Thymus (tissue), 11 donors: Measurements from ENCODE around the gene KAT2A. TPM values are rescaled to one million over a fixed set of nuclear protein-coding genes. Genes with fewer than 3 reads are reported as not detected.

Source experiments
- DNase-seq, 9 donors: peaks; one replicate each; pipeline ENCODE4 v3.0.0-alpha.2; 2013; ENCODE audit warnings: low spot score in 9 of 9, low read depth in 6 of 9, missing footprints in 1 of 9
- H3K27ac ChIP-seq, 2 donors: one replicate each; pipeline ENCODE4 v1.5.1; 2013; ENCODE audit warnings: control low read depth in 1 of 2, low read depth in 1 of 2, low read length in 1 of 2, mild to moderate bottlenecking in 1 of 2, moderate library complexity in 1 of 2
- H3K27me3 ChIP-seq, 2 donors: one replicate each; pipeline ENCODE4 v1.5.1; 2013; ENCODE audit warnings: low read length in 1 of 2; ENCODE audit not compliant: control insufficient read depth in 2 of 2, insufficient read depth in 1 of 2
- H3K36me3 ChIP-seq, 2 donors: one replicate each; pipeline ENCODE4 v1.5.1; 2013; ENCODE audit warnings: low read length in 1 of 2, mild to moderate bottlenecking in 1 of 2, moderate library complexity in 1 of 2; ENCODE audit not compliant: control insufficient read depth in 2 of 2, insufficient read depth in 2 of 2
- H3K4me1 ChIP-seq, 2 donors: one replicate each; pipeline ENCODE4 v1.5.1; 2013; ENCODE audit warnings: low read length in 2 of 2; ENCODE audit not compliant: control insufficient read depth in 2 of 2, insufficient read depth in 2 of 2
- H3K4me3 ChIP-seq, 2 donors: one replicate each; pipeline ENCODE4 v1.5.1; 2013; ENCODE audit warnings: low read length in 2 of 2, control low read depth in 1 of 2, mild to moderate bottlenecking in 1 of 2
- H3K9me3 ChIP-seq, 2 donors: one replicate each; pipeline ENCODE4 v1.5.1; 2013; ENCODE audit warnings: low read length in 1 of 2, mild to moderate bottlenecking in 1 of 2; ENCODE audit not compliant: control insufficient read depth in 2 of 2, insufficient read depth in 1 of 2
- whole genome bisulfite sequencing: extraction: QIAGEN DNeasy Blood & Tissue Kit; methylation state at CpG from one replicate; pipeline ENCODE4 v1.1.7; 2013; 5-methylcytosine and 5-hydroxymethylcytosine counted together
- polyA plus RNA-seq: library from polyadenylated mRNA; stranded (reverse); fragments of 200-250 nt; gene quantifications from one replicate; pipeline ENCODE4 v1.2.3, GENCODE V29; 2013
- total RNA-seq: library from RNA; stranded (reverse); fragments of 120-200 nt; gene quantifications from one replicate; pipeline ENCODE4 v1.2.4, GENCODE V29; 2013
- donor health status: healthy.

KAT2A gene
- total and polyA plus RNA-seq, 2 donors = 9.7 to 103 TPM

DNA sequence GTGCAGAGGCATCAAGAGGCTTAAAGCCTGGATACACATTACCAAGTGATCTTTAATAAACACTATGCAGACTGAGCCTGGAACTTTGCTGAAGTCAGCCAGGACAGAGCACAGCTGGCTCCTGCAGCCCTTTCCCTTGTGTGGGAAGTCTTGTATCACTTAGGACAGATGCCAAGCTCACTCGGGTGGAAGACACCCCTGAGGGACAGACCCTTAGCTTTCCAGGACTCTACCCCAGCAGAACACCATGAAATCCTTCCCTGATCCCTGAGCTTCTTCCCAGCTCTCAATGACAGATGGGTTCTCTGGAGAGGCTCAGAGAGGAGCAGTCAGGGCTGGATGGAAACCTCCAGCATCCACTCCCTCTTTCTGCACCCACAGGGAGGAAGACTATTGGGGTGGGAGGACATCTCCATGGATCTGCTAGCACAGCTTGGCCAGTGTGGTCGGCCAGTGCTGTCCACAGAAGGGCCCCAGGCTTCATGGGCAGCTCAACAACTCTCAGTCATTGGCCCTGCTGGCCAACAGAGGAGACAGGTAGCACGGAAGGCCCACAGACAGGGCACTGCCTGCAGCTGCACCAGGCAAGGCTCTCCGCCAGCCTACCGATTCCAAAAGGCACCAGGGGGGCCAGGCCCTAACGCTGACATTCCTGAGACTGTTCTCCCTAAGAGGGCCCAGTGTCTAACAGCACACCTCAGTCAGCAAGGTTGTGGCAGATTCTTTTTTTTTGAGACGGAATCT lies 17.8 kb upstream of the KAT2A start:
- WGBS = 96% methylated on average over 7 of the region's 7 CpGs
- DNase-seq = no peak
- no peak overlapping the region for H3K27ac ChIP-seq
- H3K4me3 ChIP-seq = no peak overlapping the region
- H3K36me3 ChIP-seq = peaks cover 23 to 63% of the 10 kb centered on the region in 2 donors
- H3K9me3 ChIP-seq = no peaks in the 10 kb centered on the region
- H3K27me3 ChIP-seq = no peaks in the 10 kb centered on the region
- peaks cover 7 to 19% of the 10 kb centered on the region in 2 donors for H3K4me1 ChIP-seq

DNA sequence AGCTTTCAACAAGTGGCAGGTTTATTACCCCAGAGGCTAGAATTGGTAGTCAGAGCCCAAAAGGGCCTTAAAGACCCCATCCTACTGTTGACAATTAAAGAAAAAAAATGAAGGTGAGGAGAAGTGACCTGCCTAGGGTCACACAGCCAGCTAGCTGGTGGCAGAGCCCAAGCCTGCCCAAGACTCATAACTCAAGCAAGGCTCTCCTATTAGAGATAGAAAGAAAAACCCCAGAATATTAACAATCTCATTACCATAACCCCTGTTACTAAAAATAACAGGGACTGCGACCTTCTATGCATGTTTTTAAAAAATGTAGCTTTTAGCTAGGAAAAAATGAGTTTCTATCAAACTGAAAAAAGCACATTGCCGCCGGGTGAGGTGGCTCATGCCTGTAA lies 15.5 kb upstream of the KAT2A start:
- Histone ChIP-seq H3K27me3 (no peaks in the 10 kb centered on the region), H3K4me3 (no peak overlapping the region), H3K4me1 (peaks cover 26 to 38% of the 10 kb centered on the region in 2 donors), H3K27ac (no peak overlapping the region), H3K9me3 (no peaks in the 10 kb centered on the region), H3K36me3 (peaks cover 16 to 45% of the 10 kb centered on the region in 2 donors)
- WGBS = 98% methylated on average over 3 of the region's 3 CpGs
- DNase-seq = no peak

DNA sequence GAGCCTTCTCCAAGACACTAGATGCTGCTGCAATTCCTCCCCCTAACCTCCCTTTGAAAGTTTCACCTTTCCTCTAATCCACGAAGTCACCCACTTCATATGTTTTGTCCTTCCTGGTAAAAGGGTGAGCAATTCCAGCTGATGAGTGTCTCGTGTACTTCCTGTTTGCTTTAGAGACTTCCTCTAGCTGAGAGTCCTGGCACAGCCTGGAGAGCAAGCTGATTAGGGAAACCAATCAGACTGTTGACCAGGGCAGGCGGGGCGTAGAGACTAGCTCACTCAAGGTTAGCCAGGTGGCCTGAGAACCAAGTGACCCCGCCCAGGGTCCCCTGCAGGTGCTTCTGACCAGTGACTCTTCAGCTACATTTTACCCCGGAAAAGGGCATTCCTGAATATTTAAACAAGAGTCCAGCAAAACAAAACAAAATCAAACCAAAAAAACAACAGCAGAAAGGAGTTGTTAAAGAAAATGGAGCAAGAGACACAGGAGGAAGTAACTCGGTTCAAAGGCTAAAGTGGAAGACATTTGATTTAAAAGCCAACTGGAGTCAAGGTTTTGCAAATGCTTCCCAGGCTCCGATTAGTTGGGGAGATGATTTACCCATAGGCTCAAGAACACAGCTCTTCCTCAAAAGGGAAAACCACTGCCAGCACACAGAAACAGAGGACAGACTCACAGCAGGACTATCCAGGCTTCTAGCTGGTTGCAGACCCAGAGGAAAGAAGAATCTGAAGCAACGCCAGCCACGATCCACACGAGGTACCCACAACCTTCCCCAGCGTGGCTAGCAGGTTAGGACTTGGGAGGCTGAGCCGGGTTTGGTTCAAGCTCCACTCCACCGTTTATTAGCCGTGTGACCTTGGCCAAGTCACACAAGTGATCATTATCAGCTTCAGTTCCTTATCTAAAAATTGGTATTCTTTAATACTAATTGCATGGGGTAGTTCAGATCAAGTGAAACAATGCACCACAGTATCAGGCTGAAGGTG lies 14.8 kb upstream of the KAT2A start:
- no peak overlapping the region for H3K27ac ChIP-seq
- 90% methylated on average over 15 of the region's 15 CpGs for WGBS
- no peaks in the 10 kb centered on the region for H3K9me3 ChIP-seq
- no peak for DNase-seq
- peaks cover 28 to 38% of the 10 kb centered on the region in 2 donors for H3K4me1 ChIP-seq
- peaks cover 15 to 44% of the 10 kb centered on the region in 2 donors for H3K36me3 ChIP-seq
- no peak overlapping the region for H3K4me3 ChIP-seq
- H3K27me3 ChIP-seq = no peaks in the 10 kb centered on the region

DNA sequence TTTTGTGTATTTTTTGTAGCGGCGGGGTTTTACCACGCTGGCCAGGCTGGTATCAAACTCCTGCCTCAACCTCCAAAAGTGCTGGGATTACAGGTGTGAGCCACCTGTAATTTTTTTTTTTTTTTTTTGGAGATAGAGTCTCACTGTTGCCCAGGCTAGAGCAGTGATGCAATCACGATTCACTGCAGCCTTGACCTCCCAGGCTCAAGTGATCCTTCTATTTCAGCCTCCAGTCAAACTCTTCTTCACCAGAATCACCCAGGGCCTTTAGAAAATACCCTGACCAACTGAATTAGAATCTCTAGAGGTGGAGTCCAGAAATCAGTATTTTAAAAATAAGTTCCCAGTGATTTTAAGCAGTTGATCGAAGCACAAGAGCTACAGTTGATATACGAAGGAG lies 14.0 kb upstream of the KAT2A start:
- Histone ChIP-seq H3K9me3 (no peaks in the 10 kb centered on the region), H3K4me3 (no peak overlapping the region), H3K27me3 (no peaks in the 10 kb centered on the region), H3K36me3 (peaks cover 21 to 45% of the 10 kb centered on the region in 2 donors), H3K4me1 (peaks cover 29 to 39% of the 10 kb centered on the region in 2 donors), H3K27ac (no peak overlapping the region)
- DNase-seq = no peak
- 97% methylated on average over 6 of the region's 6 CpGs for WGBS

DNA sequence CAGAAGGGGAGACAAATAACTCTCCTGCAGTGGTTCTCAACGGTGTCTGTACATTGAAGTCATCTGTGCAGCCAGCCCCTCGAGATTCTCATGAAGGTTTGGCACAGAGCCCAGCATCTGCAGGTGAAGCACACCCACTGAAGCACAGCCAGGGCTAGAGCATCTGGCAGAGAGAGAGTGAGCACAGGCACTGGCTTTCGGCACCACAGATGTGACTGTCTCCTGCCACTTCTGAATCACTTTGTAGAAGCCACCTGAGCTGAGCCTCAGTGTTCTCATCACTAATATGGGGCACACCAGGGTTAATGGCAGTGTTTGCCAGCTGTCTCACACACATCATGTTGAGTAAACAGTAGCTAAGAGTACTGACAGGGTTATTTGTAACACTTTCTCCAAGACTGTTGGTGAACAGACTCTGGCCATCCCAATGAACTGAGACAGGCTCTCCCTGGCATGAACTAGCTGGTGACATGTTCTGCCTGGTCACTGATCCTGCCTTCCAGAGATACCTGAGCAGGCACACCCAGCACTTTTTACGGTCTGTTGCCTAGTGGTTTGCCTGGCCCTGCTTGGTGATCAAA lies 12.4 kb upstream of the KAT2A start:
- peak; percentile 52 to 93 (median 72) for DNase-seq
- WGBS = 26% methylated on average over 4 of the region's 4 CpGs
- H3K4me3 ChIP-seq = no peak overlapping the region
- H3K27me3 ChIP-seq = no peaks in the 10 kb centered on the region
- peaks cover 37 to 56% of the 10 kb centered on the region in 2 donors for H3K36me3 ChIP-seq
- H3K9me3 ChIP-seq = no peaks in the 10 kb centered on the region
- peaks cover 29 to 40% of the 10 kb centered on the region in 2 donors for H3K4me1 ChIP-seq
- H3K27ac ChIP-seq = peak overlapping the region; percentile 44 to 80

DNA sequence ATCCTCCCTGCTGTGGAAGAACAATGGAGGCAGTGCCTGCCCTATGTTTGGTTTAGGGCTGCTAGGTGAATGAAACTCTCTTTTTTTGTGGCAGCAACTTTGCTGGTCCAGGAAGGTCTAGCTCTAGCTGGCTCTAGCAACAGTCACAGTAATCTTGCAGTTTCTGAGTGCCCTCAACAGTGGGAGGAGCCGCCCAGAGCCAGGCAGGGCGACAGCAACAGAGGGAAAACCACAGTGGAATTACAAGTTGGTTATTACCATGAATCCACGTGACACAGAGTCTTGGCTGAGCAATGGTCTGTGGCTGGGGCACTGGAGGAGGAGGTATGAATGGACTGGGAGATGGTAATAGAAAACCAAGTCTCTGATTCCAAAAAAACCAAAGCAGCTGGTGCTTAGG lies 11.8 kb upstream of the KAT2A start:
- peaks cover 29 to 40% of the 10 kb centered on the region in 2 donors for H3K4me1 ChIP-seq
- no peak for DNase-seq
- H3K4me3 ChIP-seq = no peak overlapping the region
- no peaks in the 10 kb centered on the region for H3K9me3 ChIP-seq
- peak overlapping the region; percentile 44 to 80 for H3K27ac ChIP-seq
- H3K27me3 ChIP-seq = no peaks in the 10 kb centered on the region
- H3K36me3 ChIP-seq = peaks cover 43 to 62% of the 10 kb centered on the region in 2 donors
- 11% methylated on average over 3 of the region's 3 CpGs for WGBS

DNA sequence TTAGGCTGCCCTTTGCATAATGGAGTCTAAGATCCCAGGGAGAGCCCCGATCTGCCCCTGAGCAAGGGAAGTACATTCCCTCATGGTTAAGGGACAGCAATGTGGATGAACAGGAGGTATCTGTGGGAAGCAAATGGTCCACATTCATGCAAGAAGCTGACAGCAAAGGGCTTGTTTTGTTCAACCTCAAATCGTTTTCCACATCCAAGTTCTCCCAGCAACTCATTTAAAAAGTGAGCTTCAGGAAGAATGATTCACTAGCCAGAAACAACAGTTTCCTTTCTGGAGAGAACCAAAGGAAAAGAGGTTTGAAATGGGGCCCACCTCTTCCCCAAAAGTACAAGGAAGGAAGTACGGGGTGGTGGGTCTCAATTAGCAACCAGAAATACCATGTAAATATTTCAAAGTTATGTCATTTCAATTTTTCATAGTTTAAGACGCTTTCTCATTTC lies 10.8 kb upstream of the KAT2A start:
- WGBS = 56% methylated on average over 4 of the region's 4 CpGs
- H3K27ac ChIP-seq = no peak overlapping the region
- H3K4me3 ChIP-seq = no peak overlapping the region
- no peak for DNase-seq
- H3K27me3 ChIP-seq = no peaks in the 10 kb centered on the region
- H3K4me1 ChIP-seq = peaks cover 29 to 40% of the 10 kb centered on the region in 2 donors
- no peaks in the 10 kb centered on the region for H3K9me3 ChIP-seq
- H3K36me3 ChIP-seq = peaks cover 47 to 72% of the 10 kb centered on the region in 2 donors

DNA sequence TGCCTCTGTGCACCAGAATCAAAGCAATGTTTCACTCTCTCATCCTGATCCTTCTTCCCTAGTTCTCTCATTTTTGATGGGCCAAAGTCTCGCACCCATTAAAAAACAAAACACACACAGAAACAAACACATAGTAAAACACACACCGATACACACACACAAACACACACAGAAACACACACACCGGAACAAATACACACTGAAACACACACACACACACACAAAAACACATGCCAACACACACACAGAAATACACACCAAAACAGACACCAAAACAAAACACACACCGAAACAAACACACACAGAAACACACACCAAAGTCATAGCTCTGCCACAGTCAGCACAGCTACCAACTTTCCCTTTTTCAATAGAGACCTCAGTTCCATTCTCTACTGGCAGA lies 10.1 kb upstream of the KAT2A start:
- no peak for DNase-seq
- no peaks in the 10 kb centered on the region for H3K9me3 ChIP-seq
- H3K36me3 ChIP-seq = peaks cover 46 to 71% of the 10 kb centered on the region in 2 donors
- 98% methylated on average over 4 of the region's 4 CpGs for WGBS
- no peak overlapping the region for H3K4me3 ChIP-seq
- no peaks in the 10 kb centered on the region for H3K27me3 ChIP-seq
- H3K4me1 ChIP-seq = peaks cover 29 to 39% of the 10 kb centered on the region in 2 donors
- no peak overlapping the region for H3K27ac ChIP-seq
